ENCODE data around the gene IGF2. TPM values are rescaled to one million over a fixed set of nuclear protein-coding genes. Genes with fewer than 3 reads are reported as not detected.

The IGF2 gene
- total RNA-seq, 1 donor from 2014 or later: 6.6 TPM

GRCh38 chr11:2136209-2136951, 2.8 kb downstream of the IGF2 start:
- FAIRE-seq: no peak
- no peaks in the 10 kb centered on the region for H3K36me3 ChIP-seq (ENCODE audit: control insufficient read depth, insufficient read depth, low read length)
- TF ChIP-seq, protein P1, sequence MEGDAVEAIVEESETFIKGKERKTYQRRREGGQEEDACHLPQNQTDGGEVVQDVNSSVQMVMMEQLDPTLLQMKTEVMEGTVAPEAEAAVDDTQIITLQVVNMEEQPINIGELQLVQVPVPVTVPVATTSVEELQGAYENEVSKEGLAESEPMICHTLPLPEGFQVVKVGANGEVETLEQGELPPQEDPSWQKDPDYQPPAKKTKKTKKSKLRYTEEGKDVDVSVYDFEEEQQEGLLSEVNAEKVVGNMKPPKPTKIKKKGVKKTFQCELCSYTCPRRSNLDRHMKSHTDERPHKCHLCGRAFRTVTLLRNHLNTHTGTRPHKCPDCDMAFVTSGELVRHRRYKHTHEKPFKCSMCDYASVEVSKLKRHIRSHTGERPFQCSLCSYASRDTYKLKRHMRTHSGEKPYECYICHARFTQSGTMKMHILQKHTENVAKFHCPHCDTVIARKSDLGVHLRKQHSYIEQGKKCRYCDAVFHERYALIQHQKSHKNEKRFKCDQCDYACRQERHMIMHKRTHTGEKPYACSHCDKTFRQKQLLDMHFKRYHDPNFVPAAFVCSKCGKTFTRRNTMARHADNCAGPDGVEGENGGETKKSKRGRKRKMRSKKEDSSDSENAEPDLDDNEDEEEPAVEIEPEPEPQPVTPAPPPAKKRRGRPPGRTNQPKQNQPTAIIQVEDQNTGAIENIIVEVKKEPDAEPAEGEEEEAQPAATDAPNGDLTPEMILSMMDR (IDR thresholded peaks at IDR 0.05; ENCODE audit: insufficient read depth, low read length, severe bottlenecking): no peak
- peaks cover 19% of the 10 kb centered on the region for H3K27me3 ChIP-seq (ENCODE audit: control insufficient read depth, insufficient read depth, low read length)
- no peak for DNase-seq (ENCODE audit: low read depth)
- H3K4me3 ChIP-seq (ENCODE audit: low read depth, low read length): no peak overlapping the region

DNA sequence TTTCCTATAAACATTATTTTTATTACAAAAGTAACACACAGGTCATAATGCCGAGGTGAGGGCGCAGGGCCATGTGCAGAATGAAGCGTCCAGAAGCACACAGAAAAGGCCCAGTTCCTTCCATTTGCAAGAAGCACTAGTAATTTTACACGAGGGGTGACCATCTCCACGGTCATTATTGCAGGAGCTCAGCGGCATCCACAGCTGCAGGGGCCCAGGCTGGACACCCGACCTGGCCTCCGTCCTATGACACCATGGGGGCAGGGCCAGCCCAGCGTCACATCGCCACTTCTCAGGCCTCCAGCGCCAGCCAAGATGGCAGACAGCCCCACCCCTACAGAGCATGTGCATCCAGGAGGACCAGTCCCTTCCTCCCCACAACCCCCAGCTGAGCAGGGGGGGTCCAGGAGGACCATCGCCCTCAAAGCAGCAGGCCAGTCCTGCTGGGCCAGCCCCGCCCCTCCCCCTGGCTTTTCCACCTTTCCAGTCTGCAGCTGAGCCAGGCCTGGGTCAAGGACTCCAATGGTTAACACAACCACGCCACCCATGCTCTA, 3.5 kb downstream of the IGF2 start:
- H3K36me3 ChIP-seq (ENCODE audit: control insufficient read depth, insufficient read depth, low read length): no peaks in the 10 kb centered on the region
- H3K27me3 ChIP-seq (ENCODE audit: control insufficient read depth, insufficient read depth, low read length): peaks cover 15% of the 10 kb centered on the region
- DNase-seq (ENCODE audit: low read depth) (no peak), FAIRE-seq (no peak)
- H3K4me3 ChIP-seq (ENCODE audit: low read depth, low read length): no peak overlapping the region
- TF ChIP-seq, protein P1 (IDR thresholded peaks at IDR 0.05; ENCODE audit: insufficient read depth, low read length, severe bottlenecking): no peak

DNA sequence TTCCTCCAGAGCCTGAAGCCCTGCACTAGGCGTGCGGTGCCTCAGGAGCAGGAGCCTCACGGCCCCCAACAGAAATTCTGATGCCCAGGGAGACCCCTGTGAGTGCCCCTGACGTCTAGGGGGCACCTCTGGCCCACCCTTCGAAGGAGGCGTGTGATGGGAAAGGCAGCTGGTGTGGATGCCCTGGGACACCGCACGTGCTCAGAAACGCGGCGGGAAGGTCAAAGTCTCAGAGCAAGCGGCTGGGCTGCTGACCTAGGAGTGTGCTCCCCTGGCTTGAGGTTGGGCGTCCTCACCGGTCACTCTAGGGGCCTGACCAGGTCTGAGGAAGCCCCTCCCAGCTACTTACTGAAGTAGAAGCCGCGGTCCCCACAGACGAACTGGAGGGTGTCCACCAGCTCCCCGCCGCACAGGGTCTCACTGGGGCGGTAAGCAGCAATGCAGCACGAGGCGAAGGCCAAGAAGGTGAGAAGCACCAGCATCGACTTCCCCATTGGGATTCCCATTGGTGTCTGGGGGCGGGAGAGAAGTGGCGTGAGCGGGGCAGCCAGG, 4.1 kb downstream of the IGF2 start:
- peaks cover 14% of the 10 kb centered on the region for H3K27me3 ChIP-seq (ENCODE audit: control insufficient read depth, insufficient read depth, low read length)
- FAIRE-seq: no peak
- no peak overlapping the region for H3K4me3 ChIP-seq (ENCODE audit: low read depth, low read length)
- H3K36me3 ChIP-seq (ENCODE audit: control insufficient read depth, insufficient read depth, low read length): no peaks in the 10 kb centered on the region
- no peak for DNase-seq (ENCODE audit: low read depth)
- TF ChIP-seq, protein P1 (IDR thresholded peaks at IDR 0.05; ENCODE audit: insufficient read depth, low read length, severe bottlenecking): no peak

GRCh38 chr11:2134022-2135010, 4.9 kb downstream of the IGF2 start:
- H3K36me3 ChIP-seq (ENCODE audit: control insufficient read depth, insufficient read depth, low read length): no peaks in the 10 kb centered on the region
- H3K4me3 ChIP-seq (ENCODE audit: low read depth, low read length): no peak overlapping the region
- TF ChIP-seq, protein P1 (IDR thresholded peaks at IDR 0.05; ENCODE audit: insufficient read depth, low read length, severe bottlenecking): no peak
- peaks cover 12% of the 10 kb centered on the region for H3K27me3 ChIP-seq (ENCODE audit: control insufficient read depth, insufficient read depth, low read length)
- no peak for DNase-seq (ENCODE audit: low read depth)
- FAIRE-seq: no peak

GRCh38 chr11:2133241-2134021, 5.8 kb downstream of the IGF2 start:
- DNase-seq (ENCODE audit: low read depth): no peak
- Histone ChIP-seq H3K36me3 (ENCODE audit: control insufficient read depth, insufficient read depth, low read length) (no peaks in the 10 kb centered on the region), H3K4me3 (ENCODE audit: low read depth, low read length) (no peak overlapping the region), H3K27me3 (ENCODE audit: control insufficient read depth, insufficient read depth, low read length) (peaks cover 12% of the 10 kb centered on the region)
- TF ChIP-seq, protein P1 (IDR thresholded peaks at IDR 0.05; ENCODE audit: insufficient read depth, low read length, severe bottlenecking): no peak
- FAIRE-seq: no peak
